Measurements from ENCODE around the gene OR10D3. TPM values are rescaled to one million over a fixed set of nuclear protein-coding genes. Genes with fewer than 3 reads are reported as not detected.

Gene OR10D3
- total RNA-seq, 4 donors from 2014 or later: not detected

GRCh38 chr11:124170801-124171586, 12.2 kb upstream of the OR10D3 start:
- Histone ChIP-seq H3K27me3 (no peaks in the 10 kb centered on the region), H3K36me3 (no peaks in the 10 kb centered on the region), H3K4me1 (no peaks in the 10 kb centered on the region), H3K4me3 (no peak overlapping the region), H3K9me3 (no peaks in the 10 kb centered on the region), H3K27ac (no peak overlapping the region)
- DNase-seq: no peak
- TF ChIP-seq CTCF (IDR thresholded peaks at IDR 0.05) (no peak), POLR2A (IDR thresholded peaks at IDR 0.05) (no peak)

- TF ChIP-seq POLR2A (IDR thresholded peaks at IDR 0.05) (no peak), CTCF (IDR thresholded peaks at IDR 0.05) (no peak)
- H3K4me3 ChIP-seq: no peak overlapping the region
- no peaks in the 10 kb centered on the region for H3K9me3 ChIP-seq
- no peak for DNase-seq
- H3K4me1 ChIP-seq: no peaks in the 10 kb centered on the region
- no peaks in the 10 kb centered on the region for H3K27me3 ChIP-seq
- H3K27ac ChIP-seq: no peak overlapping the region
- H3K36me3 ChIP-seq: no peaks in the 10 kb centered on the region
These were observed 11.0 kb upstream of the OR10D3 start for GRCh38 chr11:124172101-124172500.

- Histone ChIP-seq H3K9me3 (no peaks in the 10 kb centered on the region), H3K27me3 (no peaks in the 10 kb centered on the region), H3K36me3 (no peaks in the 10 kb centered on the region), H3K27ac (no peak overlapping the region), H3K4me3 (no peak overlapping the region), H3K4me1 (no peaks in the 10 kb centered on the region)
- no peak for TF ChIP-seq CTCF (IDR thresholded peaks at IDR 0.05)
- no peak for TF ChIP-seq POLR2A (IDR thresholded peaks at IDR 0.05)
- no peak for DNase-seq
These were observed 10.5 kb upstream of the OR10D3 start for GRCh38 chr11:124172599-124172998.

- H3K4me3 ChIP-seq: no peak overlapping the region
- no peaks in the 10 kb centered on the region for H3K9me3 ChIP-seq
- H3K27ac ChIP-seq: no peak overlapping the region
- no peaks in the 10 kb centered on the region for H3K36me3 ChIP-seq
- H3K27me3 ChIP-seq: no peaks in the 10 kb centered on the region
- H3K4me1 ChIP-seq: no peaks in the 10 kb centered on the region
- DNase-seq: no peak
- no peak for TF ChIP-seq POLR2A (IDR thresholded peaks at IDR 0.05)
- TF ChIP-seq CTCF (IDR thresholded peaks at IDR 0.05): no peak
These were observed 9.1 kb upstream of the OR10D3 start for GRCh38 chr11:124174001-124174583.

- TF ChIP-seq CTCF (IDR thresholded peaks at IDR 0.05): no peak
- TF ChIP-seq POLR2A (IDR thresholded peaks at IDR 0.05): no peak
- Histone ChIP-seq H3K27ac (no peak overlapping the region), H3K36me3 (no peaks in the 10 kb centered on the region), H3K4me1 (no peaks in the 10 kb centered on the region), H3K9me3 (no peaks in the 10 kb centered on the region), H3K27me3 (no peaks in the 10 kb centered on the region), H3K4me3 (no peak overlapping the region)
- DNase-seq: no peak
These were observed 6.0 kb upstream of the OR10D3 start for GRCh38 chr11:124176925-124177715.
